SKM-1 treated with dmso at 0.1 percent for 144 hours (cell line): ENCODE measurements around the gene ZNF275.
"Not testable (repeated sequence)": the region's sequence is repeated elsewhere in the genome, so short reads cannot be mapped to it uniquely, and the experiment has no call there.

Experiments
- DNase-seq: peaks from one replicate; lab custom pipeline; 2025; ENCODE audit not compliant: unreplicated experiment; lab: John Stamatoyannopoulos, UW

The ZNF275 gene

GRCh38 chrX:153333821-153334653, at the start of gene ZNF275:
TSS of gene ZNF275 (plus strand) at chrX:153334153. CDS start at chrX:153336680, 2,527 bp downstream.
- DNase-seq: peak; percentile 46

GRCh38 chrX:153285678-153286077, 48.3 kb upstream of the ZNF275 start:
- DNase-seq: not testable (repeated sequence)

GRCh38 chrX:153288807-153289206, 45.1 kb upstream of the ZNF275 start:
- DNase-seq: not testable (repeated sequence)

- DNase-seq: not testable (repeated sequence)
Observed at GRCh38 chrX:153293485-153294071, 40.4 kb upstream of the ZNF275 start.

- DNase-seq: no peak
Observed at GRCh38 chrX:153297376-153297775, 36.6 kb upstream of the ZNF275 start.

GRCh38 chrX:153299855-153300254, 34.1 kb upstream of the ZNF275 start:
- DNase-seq: no peak

GRCh38 chrX:153301746-153302145, 32.2 kb upstream of the ZNF275 start:
- DNase-seq: no peak

- DNase-seq: no peak
Observed at GRCh38 chrX:153302796-153303195, 31.2 kb upstream of the ZNF275 start.

- DNase-seq: no peak
Observed at GRCh38 chrX:153303276-153304262, 30.4 kb upstream of the ZNF275 start.

- no peak for DNase-seq
Observed at GRCh38 chrX:153304988-153305736, 28.8 kb upstream of the ZNF275 start.

- no peak for DNase-seq
Observed at GRCh38 chrX:153305972-153306371, 28.0 kb upstream of the ZNF275 start.

GRCh38 chrX:153306527-153307115, 27.3 kb upstream of the ZNF275 start:
- no peak for DNase-seq

- DNase-seq: no peak
Observed at GRCh38 chrX:153307276-153308178, 26.4 kb upstream of the ZNF275 start.

GRCh38 chrX:153310901-153311300, 23.1 kb upstream of the ZNF275 start:
- no peak for DNase-seq

GRCh38 chrX:153312041-153312440, 21.9 kb upstream of the ZNF275 start:
- no peak for DNase-seq

GRCh38 chrX:153312842-153313241, 21.1 kb upstream of the ZNF275 start:
- DNase-seq: no peak

GRCh38 chrX:153317306-153317705, 16.6 kb upstream of the ZNF275 start:
- DNase-seq: no peak

- DNase-seq: no peak
Observed at GRCh38 chrX:153317996-153318722, 15.8 kb upstream of the ZNF275 start.
